Measurements from ENCODE around the gene SLC6A5.

DNA sequence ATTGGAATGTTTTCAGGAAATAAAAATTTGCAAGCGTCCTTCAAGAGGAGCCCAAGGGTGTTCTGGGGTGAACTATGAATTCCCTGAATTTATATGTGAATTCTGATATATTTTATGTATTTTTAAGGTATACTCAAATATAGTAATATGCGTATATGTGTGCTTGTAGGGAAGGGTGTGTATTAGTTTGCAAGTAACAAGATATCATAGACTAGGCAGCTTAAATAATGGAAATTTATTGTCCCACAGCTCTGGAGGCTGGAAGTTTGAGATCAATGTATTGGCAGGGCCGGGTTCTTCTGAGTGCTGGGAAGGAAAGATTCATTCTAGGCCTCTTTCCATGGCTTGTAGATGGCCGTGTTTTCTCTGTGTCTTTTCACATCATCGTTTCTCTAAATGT, 16.2 kb upstream of the SLC6A5 start:
- TF ChIP-seq, protein P1, sequence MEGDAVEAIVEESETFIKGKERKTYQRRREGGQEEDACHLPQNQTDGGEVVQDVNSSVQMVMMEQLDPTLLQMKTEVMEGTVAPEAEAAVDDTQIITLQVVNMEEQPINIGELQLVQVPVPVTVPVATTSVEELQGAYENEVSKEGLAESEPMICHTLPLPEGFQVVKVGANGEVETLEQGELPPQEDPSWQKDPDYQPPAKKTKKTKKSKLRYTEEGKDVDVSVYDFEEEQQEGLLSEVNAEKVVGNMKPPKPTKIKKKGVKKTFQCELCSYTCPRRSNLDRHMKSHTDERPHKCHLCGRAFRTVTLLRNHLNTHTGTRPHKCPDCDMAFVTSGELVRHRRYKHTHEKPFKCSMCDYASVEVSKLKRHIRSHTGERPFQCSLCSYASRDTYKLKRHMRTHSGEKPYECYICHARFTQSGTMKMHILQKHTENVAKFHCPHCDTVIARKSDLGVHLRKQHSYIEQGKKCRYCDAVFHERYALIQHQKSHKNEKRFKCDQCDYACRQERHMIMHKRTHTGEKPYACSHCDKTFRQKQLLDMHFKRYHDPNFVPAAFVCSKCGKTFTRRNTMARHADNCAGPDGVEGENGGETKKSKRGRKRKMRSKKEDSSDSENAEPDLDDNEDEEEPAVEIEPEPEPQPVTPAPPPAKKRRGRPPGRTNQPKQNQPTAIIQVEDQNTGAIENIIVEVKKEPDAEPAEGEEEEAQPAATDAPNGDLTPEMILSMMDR (IDR thresholded peaks at IDR 0.05) = no peak
- TF ChIP-seq POLR2A (IDR thresholded peaks at IDR 0.05) = no peak
